GM12878 (cell line): ENCODE data around the gene INO80D. TPM values are rescaled to one million over a fixed set of nuclear protein-coding genes. Genes with fewer than 3 reads are reported as not detected.

Source experiments
- CREM ChIP-seq: IDR thresholded peaks from 2 replicates; pipeline ENCODE4 v1.6.1; 2014; ENCODE audit warnings: antibody characterized with exemption, low read depth
- LARP7 ChIP-seq: fragments of 450-650 bp; IDR thresholded peaks from 2 replicates; pipeline ENCODE4 v1.6.1; 2017; ENCODE audit warnings: mild to moderate bottlenecking
- POLR2A ChIP-seq: IDR thresholded peaks from 2 replicates; pipeline ENCODE4 v1.6.1; 2011; ENCODE audit warnings: low read depth, mild to moderate bottlenecking, low read length
- SKIL ChIP-seq: fragments of 450-650 bp; IDR thresholded peaks from 2 replicates; pipeline ENCODE4 v1.6.1; 2017; ENCODE audit warnings: mild to moderate bottlenecking, low read depth, inconsistent platforms; ENCODE audit not compliant: poor library complexity, severe bottlenecking
- polyA plus RNA-seq, 11 experiments: library from polyadenylated mRNA; depleted of rRNA in 4 of 11; unstranded in 6 of 11; stranded (reverse) in 5 of 11; fragments of >200 nt; fragmentation: Nextera tagmentation in 4 of 11; fragmentation: Illumina TruSeq in 1 of 11; extraction: Ambion mirVana in 4 of 11; extraction: Trizol in 1 of 11; gene quantifications; 1 replicate in 1 of 11; 2 replicates in 10 of 11; pipeline versions ENCODE4 v1.2.1 to v1.2.3, GENCODE V29; 2011 to 2016; ENCODE audit warnings: inconsistent platforms in 2 of 11, missing spikeins in 2 of 11, low read depth in 1 of 11
- total RNA-seq, 4 experiments: library from RNA; depleted of rRNA in 3 of 4; stranded (reverse); fragments of >200 nt in 3 of 4; fragmentation: Illumina TruSeq in 1 of 4; extraction: Trizol in 1 of 4; gene quantifications; 2 replicates each; pipeline versions ENCODE4 v1.2.1 to v1.2.3, GENCODE V29; 2013 to 2021
- TF ChIP-seq, protein P1 (sequence below): IDR thresholded peaks from 2 replicates; pipeline ENCODE4 v1.6.1; 2012; ENCODE audit warnings: mild to moderate bottlenecking, low read depth, low read length
- TF ChIP-seq, protein P2 (sequence below): fragments of 450-650 bp; IDR thresholded peaks from 2 replicates; pipeline ENCODE4 v1.6.1; 2016; ENCODE audit warnings: mild to moderate bottlenecking, moderate library complexity, borderline replicate concordance
- TF ChIP-seq, protein P3 (sequence below): fragments of 450-650 bp; IDR thresholded peaks from 2 replicates; pipeline ENCODE4 v1.6.1; 2017; ENCODE audit warnings: mild to moderate bottlenecking, moderate library complexity

The INO80D gene
- total and polyA plus RNA-seq, 10 of the 15 experiments (the other 5 are each of a cell fraction or from before 2014, with no cell fraction given) = 0.73 to 16.3 (median 4.7) TPM

DNA sequence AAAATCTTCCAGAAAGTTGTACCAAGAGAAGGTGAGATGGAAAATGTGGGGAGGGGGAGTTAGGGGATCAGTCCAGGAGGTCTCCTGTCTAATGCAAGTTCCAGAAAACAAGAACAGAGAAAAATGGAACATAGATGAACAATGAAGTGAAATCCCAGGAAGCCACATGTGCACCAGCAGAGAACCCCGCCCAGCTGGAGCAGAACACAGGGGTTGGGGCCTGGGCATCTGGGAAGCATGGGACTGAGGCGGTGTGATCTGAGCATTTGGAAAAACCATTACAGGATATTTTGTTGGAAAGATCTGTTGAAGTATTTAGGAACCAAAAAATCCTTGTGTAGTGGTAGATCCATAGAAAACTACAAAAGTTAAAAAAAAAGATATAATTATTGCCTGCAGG is 133.7 kb downstream of the INO80D start (continued):
- TF ChIP-seq LARP7 (no peak), POLR2A (no peak), SKIL (no peak), CREM (no peak)
- TF ChIP-seq, protein P1, sequence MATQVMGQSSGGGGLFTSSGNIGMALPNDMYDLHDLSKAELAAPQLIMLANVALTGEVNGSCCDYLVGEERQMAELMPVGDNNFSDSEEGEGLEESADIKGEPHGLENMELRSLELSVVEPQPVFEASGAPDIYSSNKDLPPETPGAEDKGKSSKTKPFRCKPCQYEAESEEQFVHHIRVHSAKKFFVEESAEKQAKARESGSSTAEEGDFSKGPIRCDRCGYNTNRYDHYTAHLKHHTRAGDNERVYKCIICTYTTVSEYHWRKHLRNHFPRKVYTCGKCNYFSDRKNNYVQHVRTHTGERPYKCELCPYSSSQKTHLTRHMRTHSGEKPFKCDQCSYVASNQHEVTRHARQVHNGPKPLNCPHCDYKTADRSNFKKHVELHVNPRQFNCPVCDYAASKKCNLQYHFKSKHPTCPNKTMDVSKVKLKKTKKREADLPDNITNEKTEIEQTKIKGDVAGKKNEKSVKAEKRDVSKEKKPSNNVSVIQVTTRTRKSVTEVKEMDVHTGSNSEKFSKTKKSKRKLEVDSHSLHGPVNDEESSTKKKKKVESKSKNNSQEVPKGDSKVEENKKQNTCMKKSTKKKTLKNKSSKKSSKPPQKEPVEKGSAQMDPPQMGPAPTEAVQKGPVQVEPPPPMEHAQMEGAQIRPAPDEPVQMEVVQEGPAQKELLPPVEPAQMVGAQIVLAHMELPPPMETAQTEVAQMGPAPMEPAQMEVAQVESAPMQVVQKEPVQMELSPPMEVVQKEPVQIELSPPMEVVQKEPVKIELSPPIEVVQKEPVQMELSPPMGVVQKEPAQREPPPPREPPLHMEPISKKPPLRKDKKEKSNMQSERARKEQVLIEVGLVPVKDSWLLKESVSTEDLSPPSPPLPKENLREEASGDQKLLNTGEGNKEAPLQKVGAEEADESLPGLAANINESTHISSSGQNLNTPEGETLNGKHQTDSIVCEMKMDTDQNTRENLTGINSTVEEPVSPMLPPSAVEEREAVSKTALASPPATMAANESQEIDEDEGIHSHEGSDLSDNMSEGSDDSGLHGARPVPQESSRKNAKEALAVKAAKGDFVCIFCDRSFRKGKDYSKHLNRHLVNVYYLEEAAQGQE = no peak
- TF ChIP-seq, protein P2, sequence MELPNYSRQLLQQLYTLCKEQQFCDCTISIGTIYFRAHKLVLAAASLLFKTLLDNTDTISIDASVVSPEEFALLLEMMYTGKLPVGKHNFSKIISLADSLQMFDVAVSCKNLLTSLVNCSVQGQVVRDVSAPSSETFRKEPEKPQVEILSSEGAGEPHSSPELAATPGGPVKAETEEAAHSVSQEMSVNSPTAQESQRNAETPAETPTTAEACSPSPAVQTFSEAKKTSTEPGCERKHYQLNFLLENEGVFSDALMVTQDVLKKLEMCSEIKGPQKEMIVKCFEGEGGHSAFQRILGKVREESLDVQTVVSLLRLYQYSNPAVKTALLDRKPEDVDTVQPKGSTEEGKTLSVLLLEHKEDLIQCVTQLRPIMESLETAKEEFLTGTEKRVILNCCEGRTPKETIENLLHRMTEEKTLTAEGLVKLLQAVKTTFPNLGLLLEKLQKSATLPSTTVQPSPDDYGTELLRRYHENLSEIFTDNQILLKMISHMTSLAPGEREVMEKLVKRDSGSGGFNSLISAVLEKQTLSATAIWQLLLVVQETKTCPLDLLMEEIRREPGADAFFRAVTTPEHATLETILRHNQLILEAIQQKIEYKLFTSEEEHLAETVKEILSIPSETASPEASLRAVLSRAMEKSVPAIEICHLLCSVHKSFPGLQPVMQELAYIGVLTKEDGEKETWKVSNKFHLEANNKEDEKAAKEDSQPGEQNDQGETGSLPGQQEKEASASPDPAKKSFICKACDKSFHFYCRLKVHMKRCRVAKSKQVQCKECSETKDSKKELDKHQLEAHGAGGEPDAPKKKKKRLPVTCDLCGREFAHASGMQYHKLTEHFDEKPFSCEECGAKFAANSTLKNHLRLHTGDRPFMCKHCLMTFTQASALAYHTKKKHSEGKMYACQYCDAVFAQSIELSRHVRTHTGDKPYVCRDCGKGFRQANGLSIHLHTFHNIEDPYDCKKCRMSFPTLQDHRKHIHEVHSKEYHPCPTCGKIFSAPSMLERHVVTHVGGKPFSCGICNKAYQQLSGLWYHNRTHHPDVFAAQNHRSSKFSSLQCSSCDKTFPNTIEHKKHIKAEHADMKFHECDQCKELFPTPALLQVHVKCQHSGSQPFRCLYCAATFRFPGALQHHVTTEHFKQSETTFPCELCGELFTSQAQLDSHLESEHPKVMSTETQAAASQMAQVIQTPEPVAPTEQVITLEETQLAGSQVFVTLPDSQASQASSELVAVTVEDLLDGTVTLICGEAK = no peak
- TF ChIP-seq, protein P3, sequence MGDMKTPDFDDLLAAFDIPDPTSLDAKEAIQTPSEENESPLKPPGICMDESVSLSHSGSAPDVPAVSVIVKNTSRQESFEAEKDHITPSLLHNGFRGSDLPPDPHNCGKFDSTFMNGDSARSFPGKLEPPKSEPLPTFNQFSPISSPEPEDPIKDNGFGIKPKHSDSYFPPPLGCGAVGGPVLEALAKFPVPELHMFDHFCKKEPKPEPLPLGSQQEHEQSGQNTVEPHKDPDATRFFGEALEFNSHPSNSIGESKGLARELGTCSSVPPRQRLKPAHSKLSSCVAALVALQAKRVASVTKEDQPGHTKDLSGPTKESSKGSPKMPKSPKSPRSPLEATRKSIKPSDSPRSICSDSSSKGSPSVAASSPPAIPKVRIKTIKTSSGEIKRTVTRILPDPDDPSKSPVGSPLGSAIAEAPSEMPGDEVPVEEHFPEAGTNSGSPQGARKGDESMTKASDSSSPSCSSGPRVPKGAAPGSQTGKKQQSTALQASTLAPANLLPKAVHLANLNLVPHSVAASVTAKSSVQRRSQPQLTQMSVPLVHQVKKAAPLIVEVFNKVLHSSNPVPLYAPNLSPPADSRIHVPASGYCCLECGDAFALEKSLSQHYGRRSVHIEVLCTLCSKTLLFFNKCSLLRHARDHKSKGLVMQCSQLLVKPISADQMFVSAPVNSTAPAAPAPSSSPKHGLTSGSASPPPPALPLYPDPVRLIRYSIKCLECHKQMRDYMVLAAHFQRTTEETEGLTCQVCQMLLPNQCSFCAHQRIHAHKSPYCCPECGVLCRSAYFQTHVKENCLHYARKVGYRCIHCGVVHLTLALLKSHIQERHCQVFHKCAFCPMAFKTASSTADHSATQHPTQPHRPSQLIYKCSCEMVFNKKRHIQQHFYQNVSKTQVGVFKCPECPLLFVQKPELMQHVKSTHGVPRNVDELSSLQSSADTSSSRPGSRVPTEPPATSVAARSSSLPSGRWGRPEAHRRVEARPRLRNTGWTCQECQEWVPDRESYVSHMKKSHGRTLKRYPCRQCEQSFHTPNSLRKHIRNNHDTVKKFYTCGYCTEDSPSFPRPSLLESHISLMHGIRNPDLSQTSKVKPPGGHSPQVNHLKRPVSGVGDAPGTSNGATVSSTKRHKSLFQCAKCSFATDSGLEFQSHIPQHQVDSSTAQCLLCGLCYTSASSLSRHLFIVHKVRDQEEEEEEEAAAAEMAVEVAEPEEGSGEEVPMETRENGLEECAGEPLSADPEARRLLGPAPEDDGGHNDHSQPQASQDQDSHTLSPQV = no peak
